ENCODE measurements around the gene RBM14.

DNA sequence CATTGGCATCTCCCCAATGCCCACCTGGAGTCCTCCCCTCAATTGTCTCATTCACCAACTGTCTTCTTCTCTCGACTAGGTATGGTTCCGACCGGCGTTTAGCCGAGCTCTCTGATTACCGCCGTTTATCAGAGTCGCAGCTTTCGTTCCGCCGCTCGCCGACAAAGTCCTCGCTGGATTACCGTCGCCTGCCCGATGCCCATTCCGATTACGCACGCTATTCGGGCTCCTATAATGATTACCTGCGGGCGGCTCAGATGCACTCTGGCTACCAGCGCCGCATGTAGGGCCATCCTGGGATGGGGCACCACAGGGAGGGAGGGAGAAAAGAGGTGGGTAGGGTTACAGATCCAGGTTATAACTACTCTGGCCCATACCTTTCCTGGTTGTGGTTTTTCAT is 10.0 kb downstream of the RBM14 start:
- TF ChIP-seq POLR2A (IDR thresholded peaks at IDR 0.05) = no peak
- TF ChIP-seq CTCF (IDR thresholded peaks at IDR 0.05) = no peak

All from Peyer's patch (tissue), 4 donors.